PC-3 (cell line): ENCODE measurements around the gene SSC4D.

Experiments
- CTCF ChIP-seq: fragments of 300-600 bp; sonication (generic); conservative IDR thresholded peaks from 2 replicates; pipeline ENCODE4 v1.5.1; 2017; ENCODE audit warnings: antibody characterized with exemption, low read depth, mild to moderate bottlenecking, low read length
- EZH2phosphoT487 ChIP-seq: fragments of 300-600 bp; sonication (generic); IDR thresholded peaks from 2 replicates; pipeline ENCODE4 v1.6.1; 2018; ENCODE audit warnings: mild to moderate bottlenecking, antibody characterized with exemption, low read length, borderline replicate concordance

- TF ChIP-seq CTCF (no peak), EZH2phosphoT487 (no peak)
Measured at GRCh38 chr7:76343931-76344321, 65.6 kb downstream of the SSC4D start.
